HG02885 (cell line): ENCODE measurements around the gene VEPH1.

ENCODE experiments used
- ATAC-seq: cut with Tn5 transposase; IDR thresholded peaks from one replicate; pipeline ENCODE4 v1.9.1; 2021; ENCODE audit warnings: mild to moderate bottlenecking; ENCODE audit not compliant: unreplicated experiment, poor library complexity

The VEPH1 gene

DNA sequence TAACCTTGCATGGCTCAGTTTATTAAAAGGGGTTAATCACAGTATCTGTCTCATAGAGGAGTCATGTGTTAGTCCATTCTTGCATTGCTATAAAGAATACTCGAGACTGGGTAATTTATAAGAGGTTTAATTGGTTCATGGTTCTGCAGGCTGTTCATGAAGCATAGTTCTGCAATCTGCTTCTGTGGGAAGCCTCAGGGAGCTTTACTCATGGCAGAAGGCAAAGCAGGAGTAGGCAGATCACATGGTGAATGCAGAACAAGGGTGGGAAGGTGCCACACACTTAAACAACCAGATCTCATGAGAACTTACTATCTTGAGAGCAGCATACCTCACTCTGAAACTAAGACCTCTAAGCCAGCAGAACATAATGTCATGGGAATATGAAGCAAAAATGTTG, 108.8 kb downstream of the VEPH1 start:
- no peak for ATAC-seq

DNA sequence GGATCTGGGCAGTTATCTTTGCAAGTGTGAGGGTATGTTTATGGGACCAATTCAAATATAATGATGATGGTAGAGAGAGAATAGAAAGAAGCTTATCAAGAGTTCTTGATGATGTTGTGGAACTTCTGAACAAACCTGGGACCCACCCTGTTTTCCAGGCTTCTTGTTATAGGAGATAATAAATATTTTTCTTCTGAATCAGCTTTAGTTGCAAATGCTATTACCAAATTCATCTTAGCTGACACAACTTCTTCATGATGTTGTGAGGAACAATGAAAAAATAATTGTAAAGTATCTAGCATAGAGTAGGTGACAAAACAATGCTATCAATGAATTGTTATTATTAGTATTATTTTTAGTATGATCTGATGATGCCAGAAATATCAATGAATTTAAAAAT, 110.1 kb downstream of the VEPH1 start:
- no peak for ATAC-seq

DNA sequence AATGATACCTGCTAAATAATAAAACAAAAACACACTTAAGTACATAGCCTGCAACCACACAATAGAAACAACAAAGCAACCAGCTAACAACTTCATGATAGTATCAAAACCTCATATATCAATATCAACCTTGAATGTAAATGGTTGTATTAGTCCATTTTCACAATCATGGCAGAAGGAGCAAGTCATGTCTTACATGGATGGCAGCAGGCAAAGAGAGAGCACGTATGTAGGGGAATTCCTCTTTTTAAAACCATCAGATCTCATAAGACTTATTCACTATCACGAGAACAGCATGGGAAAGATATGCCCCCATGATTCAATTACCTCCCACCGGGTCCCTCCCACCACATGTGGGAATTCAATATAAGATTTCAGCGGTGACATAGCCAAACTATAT, 111.1 kb downstream of the VEPH1 start:
- ATAC-seq = no peak

DNA sequence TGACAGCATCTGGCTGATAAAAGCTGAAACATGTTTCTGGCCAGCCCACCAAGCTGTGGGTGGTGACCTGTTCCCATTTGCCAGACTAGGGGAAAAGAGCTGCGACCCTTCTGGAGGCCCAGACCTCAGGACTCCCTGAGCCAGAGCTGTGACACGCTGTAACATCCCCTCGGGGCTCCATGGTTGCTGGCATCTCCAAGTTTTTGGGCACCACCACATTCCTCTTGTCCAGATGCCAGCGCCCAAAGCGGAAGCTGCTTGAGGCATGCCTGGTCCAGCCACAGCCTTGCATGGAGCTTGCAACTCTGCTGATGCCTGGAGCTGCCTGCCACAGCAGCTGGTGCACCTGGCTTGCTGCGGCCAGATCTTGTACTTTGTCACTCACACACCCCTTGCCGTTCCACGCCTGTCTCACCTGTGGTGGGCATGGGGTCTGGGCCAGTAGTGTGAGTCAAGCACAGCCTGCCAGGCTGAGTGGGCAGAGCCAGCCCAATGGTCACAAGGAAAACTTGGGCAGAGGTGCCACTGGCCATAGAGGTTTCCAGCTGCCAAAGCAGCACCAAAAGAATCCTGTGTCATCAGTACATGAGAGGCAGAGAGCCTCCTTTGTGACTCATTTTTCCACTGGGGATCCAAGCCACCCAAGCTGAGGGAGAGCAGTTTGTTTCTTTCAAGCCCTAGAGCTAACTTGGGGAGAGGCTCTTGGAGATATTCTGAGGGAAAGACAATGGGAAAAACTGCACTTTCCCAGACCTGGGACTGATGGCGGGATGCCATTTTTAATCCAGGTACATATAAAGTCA, 112.3 kb downstream of the VEPH1 start:
- no peak for ATAC-seq

DNA sequence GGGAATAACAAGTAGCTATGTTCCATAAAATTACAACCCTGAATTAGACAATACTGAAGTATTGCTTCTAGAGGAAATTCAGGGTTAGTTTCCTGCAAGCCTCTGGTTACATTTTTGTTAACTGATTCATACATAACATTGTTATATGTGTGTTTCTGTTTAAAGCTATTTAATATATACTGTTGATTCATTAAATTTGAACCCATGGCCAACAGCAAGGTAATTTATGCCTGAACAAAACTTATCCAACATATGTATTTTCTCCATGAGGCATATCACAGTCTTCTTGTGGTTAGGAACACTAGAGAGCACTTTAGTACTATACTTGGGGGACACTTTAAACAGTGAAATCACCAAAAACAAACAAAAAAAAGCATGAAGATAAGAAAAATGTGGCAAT, 114.2 kb downstream of the VEPH1 start:
- no peak for ATAC-seq

DNA sequence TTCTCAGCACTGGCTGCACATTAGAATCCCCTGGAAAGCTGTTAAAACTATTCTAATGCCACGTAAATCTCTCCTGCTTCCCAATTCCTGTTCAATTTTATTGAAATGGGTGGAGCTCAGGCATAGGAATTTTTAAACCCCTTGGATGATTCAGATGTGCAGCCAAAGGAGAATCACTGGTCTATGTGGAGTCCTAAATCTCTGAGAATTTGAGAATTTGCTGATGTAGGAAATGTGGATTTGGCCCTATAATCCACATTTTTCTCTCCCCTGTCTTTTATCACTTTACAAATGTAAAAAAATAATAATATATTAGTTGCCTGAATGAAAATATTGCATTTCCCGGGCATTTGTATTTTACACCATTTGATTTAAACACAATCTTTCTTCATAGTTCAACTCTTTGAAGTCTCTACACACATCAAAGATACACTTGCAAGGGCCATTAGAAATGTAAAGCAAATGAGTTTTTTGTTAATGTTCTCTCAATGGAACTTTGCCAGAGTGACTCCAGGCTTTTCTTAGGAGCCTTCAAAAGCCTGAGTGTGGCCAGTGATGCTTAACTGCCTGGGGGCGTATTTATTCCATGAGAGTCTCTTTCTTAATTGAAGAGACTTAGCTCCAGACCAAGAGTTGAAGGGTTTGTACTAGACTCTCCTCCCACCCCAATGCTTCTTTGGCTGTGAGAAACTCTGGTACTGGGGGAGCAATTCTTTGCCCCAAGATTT, 115.3 kb downstream of the VEPH1 start:
- no peak for ATAC-seq

DNA sequence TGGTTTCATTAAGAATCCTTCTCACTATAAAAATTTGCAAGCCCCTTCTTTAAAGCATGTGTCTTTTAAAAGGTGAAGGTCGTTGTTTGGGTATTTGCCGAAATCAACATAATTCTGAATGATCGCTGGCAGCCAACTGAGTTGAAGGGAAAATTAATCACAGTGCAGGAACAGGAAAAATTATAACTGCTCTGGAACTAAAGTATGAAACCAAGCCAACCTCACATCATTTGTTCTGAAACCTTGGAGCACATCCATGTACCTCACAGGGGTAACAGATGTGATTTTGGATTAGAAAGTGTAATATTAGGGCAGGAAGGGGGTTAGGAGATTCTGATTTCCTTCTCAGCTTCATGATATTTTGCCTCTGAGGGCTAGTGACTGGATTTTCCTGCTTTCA, 118.7 kb downstream of the VEPH1 start:
- ATAC-seq = no peak

DNA sequence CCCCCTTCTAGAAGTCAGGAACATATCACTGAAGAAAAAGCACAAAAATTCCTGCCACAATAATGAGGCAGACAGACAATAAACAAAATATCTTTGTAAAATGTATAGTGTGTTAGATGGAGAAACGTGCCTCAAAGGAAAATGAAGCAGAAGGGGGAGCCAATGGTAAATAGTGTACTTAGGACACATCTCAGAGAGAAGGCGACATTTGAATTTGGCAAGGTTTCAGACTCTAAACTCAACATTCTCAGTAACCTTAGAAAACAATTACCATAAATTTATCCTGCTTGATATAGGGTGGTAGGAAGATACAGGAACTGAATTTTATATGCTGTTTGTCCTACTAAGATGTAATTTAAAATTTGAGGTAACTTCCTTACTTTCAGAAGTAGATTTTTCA, 119.2 kb downstream of the VEPH1 start:
- no peak for ATAC-seq

DNA sequence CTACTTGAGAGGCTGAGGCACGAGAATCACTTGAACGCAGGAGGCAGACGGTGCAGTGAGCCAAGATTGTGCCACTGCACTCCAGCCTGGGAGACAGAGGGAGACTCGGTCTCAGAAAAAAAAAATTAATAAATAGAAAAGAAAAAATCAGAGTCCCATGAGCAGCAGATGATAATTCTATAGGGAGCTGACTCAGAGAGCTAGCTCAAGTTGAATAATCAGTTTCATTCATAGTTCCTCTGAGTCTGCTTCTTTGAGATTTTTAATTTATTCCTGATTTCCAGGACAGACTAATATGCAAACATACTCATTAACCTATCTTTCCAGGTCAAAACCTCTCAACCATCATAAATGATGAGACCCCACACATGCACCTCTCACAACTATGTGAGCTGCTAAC, 121.6 kb downstream of the VEPH1 start:
- no peak for ATAC-seq

DNA sequence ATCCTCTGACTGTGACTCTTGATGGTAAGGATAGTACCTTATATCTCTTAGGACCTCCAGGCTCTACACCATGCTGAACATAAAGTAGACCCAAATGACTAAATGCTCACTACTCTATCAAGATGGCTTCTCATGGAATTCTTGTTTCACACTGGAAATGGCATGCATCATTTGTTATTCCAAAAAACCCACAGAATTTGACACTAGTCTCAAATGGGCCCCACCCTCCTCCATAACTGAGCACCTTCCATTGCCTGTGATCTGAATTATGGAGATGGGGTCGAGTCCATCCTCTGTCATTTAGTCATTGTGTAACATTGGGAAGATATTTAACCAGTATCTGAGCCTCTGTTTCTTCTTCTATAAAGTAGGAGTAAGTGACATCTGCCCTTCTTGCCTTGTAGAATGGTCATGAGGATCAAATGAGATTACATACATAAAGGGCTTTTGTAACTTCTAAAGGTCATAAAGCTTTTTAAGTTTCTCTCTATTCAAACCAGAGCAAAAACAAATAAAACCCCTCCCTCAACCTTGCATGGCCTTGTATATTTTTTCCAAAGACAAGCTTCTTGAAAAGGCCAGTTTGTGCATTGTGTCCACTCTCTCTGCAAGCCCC, 123.6 kb downstream of the VEPH1 start:
- no peak for ATAC-seq

DNA sequence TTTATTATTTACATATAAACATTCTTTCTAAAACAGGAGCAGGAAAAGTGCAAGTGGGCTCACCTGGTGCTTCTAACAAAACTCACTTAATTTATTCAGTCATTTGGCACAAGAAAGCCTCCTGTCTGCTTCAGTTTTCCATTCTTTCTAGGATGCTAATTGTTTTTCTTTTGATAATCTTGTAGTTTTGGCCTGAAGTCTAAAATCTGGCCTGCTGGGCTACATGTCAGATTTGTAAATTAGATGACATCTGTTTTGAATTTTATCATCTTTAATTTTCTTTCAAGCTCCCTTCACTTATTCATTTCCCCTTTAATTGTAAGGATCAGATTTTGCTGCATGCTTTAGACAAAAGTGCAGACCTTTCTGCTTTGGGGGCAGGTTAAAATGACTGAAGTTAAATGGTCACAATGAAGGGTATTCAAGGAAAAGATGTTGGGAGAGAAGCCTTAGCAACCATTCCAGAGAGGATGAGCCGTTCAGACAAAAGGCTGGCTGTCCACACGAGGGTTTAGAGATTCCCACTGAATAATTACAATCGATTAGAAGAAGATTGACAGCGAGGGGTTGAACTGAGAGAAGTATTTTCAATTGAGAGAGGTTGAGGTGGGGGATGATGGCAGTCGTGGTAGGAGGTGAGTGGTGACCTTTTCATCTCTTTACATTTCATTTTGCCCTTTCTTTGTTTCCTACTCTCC, 126.5 kb downstream of the VEPH1 start:
- no peak for ATAC-seq

DNA sequence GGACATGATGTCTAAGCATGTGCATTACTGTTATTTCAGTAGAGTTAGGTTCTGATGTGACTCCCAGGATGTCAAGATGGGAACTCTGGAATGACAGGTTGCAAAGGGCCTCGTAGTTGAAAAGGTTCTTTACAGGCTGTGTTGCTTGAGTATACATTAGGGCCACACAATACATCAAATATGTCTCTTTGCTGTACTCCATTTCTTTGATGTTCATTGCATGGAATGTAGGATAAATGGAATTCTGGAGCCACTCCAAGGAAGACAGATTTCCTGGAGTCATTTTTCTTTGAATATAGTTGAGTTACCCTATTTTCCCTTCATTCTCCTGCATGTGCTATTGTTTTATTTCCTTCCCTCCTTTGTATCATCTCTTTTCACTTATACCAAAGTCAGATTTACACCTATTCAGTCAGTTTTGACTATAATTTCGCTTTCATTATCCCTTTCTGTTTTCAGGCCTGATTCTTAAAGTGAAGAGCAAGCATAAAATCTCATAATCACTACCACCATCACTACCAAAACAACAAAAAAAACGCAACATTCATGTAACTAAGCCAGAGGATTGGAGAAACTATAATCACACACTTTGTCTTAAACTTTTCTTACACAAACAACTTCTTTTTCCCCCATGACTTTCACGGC, 127.8 kb downstream of the VEPH1 start:
- ATAC-seq = no peak

DNA sequence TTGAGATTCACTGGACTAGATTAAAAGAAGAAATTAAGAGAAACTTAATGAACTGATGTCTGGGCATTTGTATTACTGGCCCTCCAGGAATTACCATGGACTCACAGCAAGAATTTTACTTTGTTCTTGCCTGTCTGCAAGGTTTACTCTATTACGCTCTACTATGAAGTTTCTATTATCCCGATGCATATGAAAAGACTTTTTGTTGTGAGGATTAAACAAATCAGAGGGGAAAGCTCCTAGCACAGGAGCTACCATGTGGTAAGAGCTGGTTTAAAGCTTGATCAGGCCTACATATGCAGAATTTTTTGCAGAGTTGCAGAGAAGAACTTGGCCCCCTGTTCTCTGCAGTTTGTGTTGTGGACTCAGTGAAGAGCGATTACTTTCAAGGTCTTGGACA, 128.3 kb downstream of the VEPH1 start:
- no peak for ATAC-seq

DNA sequence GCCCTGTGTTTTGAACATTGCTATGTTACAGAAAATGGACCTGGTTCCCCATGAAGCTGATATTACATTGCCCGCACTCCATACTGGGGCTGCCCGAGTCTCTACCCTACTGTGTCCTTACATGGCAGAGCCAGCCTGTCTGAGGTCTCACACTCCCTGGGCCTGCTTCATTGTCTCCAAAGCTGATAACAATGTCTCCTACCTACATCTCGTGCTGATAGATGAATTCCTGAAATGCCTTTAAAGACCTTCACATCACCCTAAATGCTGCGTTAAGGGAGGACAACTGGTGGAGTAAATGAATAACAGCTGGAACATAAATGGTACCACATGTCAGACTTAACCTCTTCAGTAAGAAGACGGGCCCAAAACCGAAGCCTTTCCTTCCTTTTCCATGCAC, 129.4 kb downstream of the VEPH1 start:
- ATAC-seq = no peak

DNA sequence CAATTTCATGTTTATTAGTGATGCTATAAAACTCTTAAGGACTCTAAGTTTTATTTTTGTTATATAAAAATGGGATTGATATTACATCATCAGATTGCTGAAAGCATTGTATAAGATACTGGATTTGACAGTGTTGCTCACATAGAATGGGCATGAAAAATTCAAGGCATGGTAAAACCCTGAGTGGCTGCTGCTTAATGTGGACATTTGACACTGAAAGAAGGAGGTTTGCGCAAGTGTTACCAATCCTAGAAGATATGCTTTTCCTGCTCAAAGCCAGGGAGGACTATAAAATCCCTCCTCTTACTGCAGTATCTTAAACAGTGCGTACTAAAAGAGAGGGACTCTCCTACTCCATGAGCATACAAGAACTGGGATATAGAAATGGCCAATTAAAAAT, 132.3 kb downstream of the VEPH1 start:
- ATAC-seq = no peak

DNA sequence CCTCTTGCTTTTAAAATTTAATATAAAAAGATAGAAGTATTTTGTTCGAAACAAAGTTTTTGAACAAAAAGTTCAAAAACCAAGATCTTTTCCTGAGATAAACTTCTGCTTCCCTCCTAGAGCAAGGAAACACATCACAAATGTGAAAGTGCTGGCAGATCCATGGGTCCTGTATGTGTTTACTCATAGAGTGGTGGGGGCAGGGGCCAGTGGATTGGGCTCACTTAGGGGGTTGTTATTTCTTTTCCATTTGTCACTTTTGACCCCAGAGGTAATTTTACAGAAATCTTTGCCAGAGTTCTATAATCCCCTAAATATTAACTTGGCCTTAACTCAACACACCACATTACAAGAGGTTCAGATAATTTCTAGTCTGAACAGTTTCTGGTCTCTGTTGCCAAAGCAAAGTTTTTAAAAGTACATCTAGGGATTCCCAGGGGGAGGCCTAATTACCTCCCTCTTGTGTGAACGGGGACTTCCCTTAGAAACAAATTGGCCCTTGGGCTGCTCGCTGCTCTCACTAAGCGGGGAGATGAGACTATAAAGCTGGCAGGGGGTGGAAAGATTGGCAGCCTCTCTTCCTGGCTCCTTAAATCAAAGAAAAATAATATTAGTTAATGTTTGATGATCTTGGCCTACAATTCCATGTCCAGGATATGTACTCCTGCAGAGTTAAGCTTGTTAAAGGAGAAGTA, 133.3 kb downstream of the VEPH1 start:
- ATAC-seq = no peak

DNA sequence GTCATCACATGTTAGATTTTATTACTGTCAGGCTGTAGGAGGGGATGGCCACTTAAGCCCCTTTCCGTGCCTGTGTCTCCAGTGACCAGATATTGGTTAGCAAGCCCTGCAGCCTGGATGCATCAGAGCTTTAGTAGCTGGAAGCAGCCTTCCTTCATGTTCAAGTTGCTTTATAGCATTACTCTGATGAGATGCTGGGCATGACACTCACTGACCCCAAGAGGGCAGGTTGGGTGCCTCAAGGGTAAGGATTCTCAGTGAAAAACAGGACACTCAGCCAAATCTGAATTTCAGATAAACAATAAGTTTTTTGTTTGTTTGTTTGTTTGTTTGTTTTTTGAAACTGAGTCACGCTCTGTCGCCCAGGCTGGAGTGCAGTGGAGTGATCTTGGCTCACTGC, 135.0 kb downstream of the VEPH1 start:
- ATAC-seq = no peak

DNA sequence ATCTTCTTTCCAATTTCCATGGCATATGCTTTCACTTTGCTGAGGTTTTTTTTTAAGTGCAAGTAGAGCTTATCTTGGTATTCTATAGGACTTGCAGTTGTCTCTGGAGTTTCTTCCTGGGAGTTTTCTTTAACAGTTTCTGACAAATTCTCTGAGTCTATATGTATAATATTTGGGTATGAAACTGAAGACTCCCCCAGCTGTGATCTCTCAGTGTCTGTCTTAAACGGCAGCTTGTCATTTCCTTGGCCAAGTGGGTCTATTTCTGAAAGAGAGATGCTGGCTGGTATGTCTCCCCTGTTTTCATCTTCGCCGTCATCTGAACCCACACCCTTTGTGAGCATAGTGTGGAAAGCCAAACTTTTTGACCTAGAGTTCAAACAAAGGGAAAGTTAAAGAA, 139.8 kb downstream of the VEPH1 start:
- ATAC-seq = no peak

DNA sequence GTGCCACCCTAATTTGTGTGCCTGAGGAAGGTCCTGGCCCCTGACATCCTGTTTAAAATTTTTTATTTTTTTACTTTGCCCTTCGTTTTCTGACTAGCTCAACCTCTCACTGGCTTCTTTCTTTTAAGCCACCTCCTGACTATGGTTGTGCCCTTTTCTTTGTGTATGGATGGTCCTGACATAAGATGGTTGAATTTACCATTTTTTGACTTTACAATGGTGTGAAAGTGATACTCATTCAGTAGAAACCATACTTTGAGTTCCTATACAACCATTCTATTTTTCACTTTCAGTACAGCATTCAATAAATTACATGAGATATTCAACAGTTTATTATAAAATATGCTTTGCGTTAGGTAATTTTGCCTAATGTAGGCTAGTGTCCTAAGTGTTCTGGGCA, 140.9 kb downstream of the VEPH1 start:
- ATAC-seq = no peak

DNA sequence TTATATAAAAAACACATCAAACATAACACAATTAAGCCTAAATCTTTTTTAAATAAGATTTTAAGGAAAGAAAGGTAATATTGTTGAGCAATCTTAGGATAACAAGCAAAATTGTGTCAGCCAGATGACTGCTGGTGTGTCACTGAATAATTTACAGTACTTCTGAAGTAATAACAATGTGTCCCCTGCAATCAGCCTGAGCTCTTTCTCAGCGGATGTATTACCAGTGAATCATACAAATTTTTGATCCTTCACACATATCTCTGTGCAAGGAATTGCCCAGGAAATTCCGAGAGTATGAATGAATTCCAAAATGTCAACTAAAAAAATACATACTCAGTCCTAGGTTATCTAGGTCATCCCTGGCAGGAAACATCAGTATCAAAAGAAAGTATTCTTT, 143.2 kb downstream of the VEPH1 start:
- no peak for ATAC-seq
